Neural cell (in vitro differentiated cells): Measurements from ENCODE around the gene PDK1. TPM values are rescaled to one million over a fixed set of nuclear protein-coding genes. Genes with fewer than 3 reads are reported as not detected.

Experiments
- H2AFZ ChIP-seq: fragments of 200-600, 300-800 bp; sonication (generic), shearing (Covaris generic); 2 replicates; pipeline ENCODE4 v1.6.0; 2014; ENCODE audit warnings: low read depth, mild to moderate bottlenecking, antibody characterized with exemption, low read length, moderate library complexity
- H3F3A ChIP-seq: fragments of 200-600 bp; shearing (Covaris generic); 2 replicates; pipeline ENCODE4 v1.6.1; 2016; ENCODE audit warnings: mild to moderate bottlenecking, moderate library complexity, mixed read lengths, antibody characterized with exemption, low read length; ENCODE audit not compliant: insufficient read depth, poor library complexity, severe bottlenecking
- H3K27ac ChIP-seq: fragments of 200-600, 300-800 bp; sonication (generic), shearing (Covaris generic); 2 replicates; pipeline ENCODE4 v1.5.1; 2014; ENCODE audit warnings: mild to moderate bottlenecking, low read length, moderate library complexity
- H3K27me3 ChIP-seq: fragments of 300-800, 200-600 bp; sonication (generic), shearing (Covaris generic); 2 replicates; pipeline ENCODE4 v1.6.0; 2014; ENCODE audit warnings: mild to moderate bottlenecking, low read depth, low read length, moderate library complexity; ENCODE audit not compliant: insufficient read depth
- H3K36me3 ChIP-seq: fragments of 300-800, 200-600 bp; sonication (generic), shearing (Covaris generic); 2 replicates; pipeline ENCODE4 v1.5.1; 2014; ENCODE audit warnings: mild to moderate bottlenecking, antibody characterized with exemption, low read length, moderate library complexity; ENCODE audit not compliant: insufficient read depth
- H3K4me2 ChIP-seq: fragments of 300-800, 200-600 bp; sonication (generic), shearing (Covaris generic); 2 replicates; pipeline ENCODE4 v1.6.0; 2014; ENCODE audit warnings: mild to moderate bottlenecking, low read length
- H3K4me3 ChIP-seq: fragments of 300-800, 200-600 bp; sonication (generic), shearing (Covaris generic); 2 replicates; pipeline ENCODE4 v1.5.1; 2014; ENCODE audit warnings: mild to moderate bottlenecking, low read length, moderate library complexity
- H3K79me2 ChIP-seq: fragments of 200-600 bp; shearing (Covaris generic); replicated peaks from 2 replicates; pipeline ENCODE4 v1.6.0; 2014; ENCODE audit warnings: mild to moderate bottlenecking, low read length, moderate library complexity; ENCODE audit not compliant: insufficient read depth
- H3K9ac ChIP-seq: fragments of 300-800, 200-600 bp; sonication (generic), shearing (Covaris generic); 2 replicates; pipeline ENCODE4 v1.6.1; 2016; ENCODE audit warnings: mild to moderate bottlenecking, low read length, mixed read lengths
- H3K9me2 ChIP-seq: fragments of 200-600 bp; shearing (Covaris generic); 2 replicates; pipeline ENCODE4 v1.6.1; 2016; ENCODE audit warnings: mild to moderate bottlenecking, low read length, mixed read lengths; ENCODE audit not compliant: insufficient read depth
- H3K9me3 ChIP-seq: fragments of 200-600, 300-800 bp; sonication (generic), shearing (Covaris generic); 2 replicates; pipeline ENCODE4 v1.6.1; 2016; ENCODE audit warnings: mild to moderate bottlenecking, mixed run types, low read length, moderate library complexity, mixed read lengths
- H4K20me1 ChIP-seq: fragments of 200-600 bp; shearing (Covaris generic); 2 replicates; pipeline ENCODE4 v1.6.1; 2016; ENCODE audit warnings: mild to moderate bottlenecking, mixed run types; ENCODE audit not compliant: insufficient read depth
- EP300 ChIP-seq: fragments of 450-650 bp; conservative IDR thresholded peaks from 2 replicates; pipeline ENCODE4 v1.6.1; 2014; ENCODE audit warnings: antibody characterized with exemption, mild to moderate bottlenecking, moderate library complexity; ENCODE audit not compliant: poor library complexity, severe bottlenecking
- EZH2 ChIP-seq: fragments of 200-600, 300-800 bp; shearing (Covaris generic), sonication (generic); IDR thresholded peaks from 2 replicates; pipeline ENCODE4 v1.6.1; 2014; ENCODE audit warnings: antibody characterized with exemption, low read length, borderline replicate concordance, mild to moderate bottlenecking; ENCODE audit not compliant: insufficient read depth, poor library complexity, severe bottlenecking
- MXI1 ChIP-seq: fragments of 450-650 bp; conservative IDR thresholded peaks from 2 replicates; pipeline ENCODE4 v1.6.1; 2014; ENCODE audit warnings: antibody characterized with exemption, mild to moderate bottlenecking; ENCODE audit not compliant: poor library complexity, severe bottlenecking
- POLR2AphosphoS5 ChIP-seq: IDR thresholded peaks from 2 replicates; pipeline ENCODE4 v1.6.1; 2012
- RAD21 ChIP-seq: fragments of 450-650 bp; conservative IDR thresholded peaks from 2 replicates; pipeline ENCODE4 v1.6.1; 2014; ENCODE audit warnings: antibody characterized with exemption, mild to moderate bottlenecking, moderate library complexity
- SMC3 ChIP-seq: fragments of 450-650 bp; conservative IDR thresholded peaks from 2 replicates; pipeline ENCODE4 v1.6.1; 2014; ENCODE audit warnings: antibody characterized with exemption, mild to moderate bottlenecking, moderate library complexity; ENCODE audit not compliant: poor library complexity
- TAF1 ChIP-seq: IDR thresholded peaks from 2 replicates; pipeline ENCODE4 v1.6.1; 2012; ENCODE audit warnings: low read depth
- polyA plus RNA-seq: library from polyadenylated mRNA; depleted of rRNA; stranded (reverse); fragments of >200 nt; gene quantifications from 2 replicates; pipeline ENCODE4 v1.2.3, GENCODE V29; 2014
- TF ChIP-seq, protein P1 (sequence below): IDR thresholded peaks from 2 replicates; pipeline ENCODE4 v1.6.1; 2012; ENCODE audit warnings: borderline replicate concordance
- TF ChIP-seq, protein P2 (sequence below): fragments of 450-650 bp; IDR thresholded peaks from 2 replicates; pipeline ENCODE4 v1.5.1; 2014; ENCODE audit warnings: antibody characterized with exemption, mild to moderate bottlenecking, moderate library complexity; ENCODE audit not compliant: poor library complexity, severe bottlenecking

PDK1 gene
- polyA plus RNA-seq, 1 donor from 2014 or later = 10.8 TPM

DNA sequence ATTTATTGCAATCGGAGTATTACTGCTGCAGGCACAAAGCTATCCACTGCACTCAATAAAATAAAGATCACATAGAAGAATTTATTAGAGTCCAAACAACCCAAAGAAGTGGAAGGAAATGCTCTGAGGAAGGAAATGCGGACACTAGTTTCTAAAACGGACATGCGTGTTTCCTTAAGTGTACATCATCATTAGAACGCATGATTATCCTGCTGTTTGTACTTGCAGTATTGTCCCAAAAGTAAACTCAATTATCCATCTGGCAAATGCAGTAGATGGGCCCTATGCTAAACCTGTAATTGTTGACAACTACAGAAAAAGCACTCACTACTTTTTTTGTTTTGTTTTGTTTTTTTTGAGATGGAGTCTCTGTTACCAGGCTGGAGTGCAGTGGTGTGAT, 53.6 kb downstream of the PDK1 start:
- Histone ChIP-seq H3K27ac (no peak overlapping the region), H3K9me2 (no peaks in the 10 kb centered on the region), H3K4me3 (no peak overlapping the region), H2AFZ (no peak overlapping the region), H3K79me2 (no peaks in the 10 kb centered on the region), H3K36me3 (no peaks in the 10 kb centered on the region), H3K4me2 (no peak overlapping the region), H3K27me3 (no peaks in the 10 kb centered on the region), H3K9me3 (no peaks in the 10 kb centered on the region), H3K9ac (no peak overlapping the region), H4K20me1 (no peaks in the 10 kb centered on the region), H3F3A (no peaks in the 10 kb centered on the region)
- no peak for TF ChIP-seq SMC3
- no peak for TF ChIP-seq TAF1
- TF ChIP-seq, protein P1, sequence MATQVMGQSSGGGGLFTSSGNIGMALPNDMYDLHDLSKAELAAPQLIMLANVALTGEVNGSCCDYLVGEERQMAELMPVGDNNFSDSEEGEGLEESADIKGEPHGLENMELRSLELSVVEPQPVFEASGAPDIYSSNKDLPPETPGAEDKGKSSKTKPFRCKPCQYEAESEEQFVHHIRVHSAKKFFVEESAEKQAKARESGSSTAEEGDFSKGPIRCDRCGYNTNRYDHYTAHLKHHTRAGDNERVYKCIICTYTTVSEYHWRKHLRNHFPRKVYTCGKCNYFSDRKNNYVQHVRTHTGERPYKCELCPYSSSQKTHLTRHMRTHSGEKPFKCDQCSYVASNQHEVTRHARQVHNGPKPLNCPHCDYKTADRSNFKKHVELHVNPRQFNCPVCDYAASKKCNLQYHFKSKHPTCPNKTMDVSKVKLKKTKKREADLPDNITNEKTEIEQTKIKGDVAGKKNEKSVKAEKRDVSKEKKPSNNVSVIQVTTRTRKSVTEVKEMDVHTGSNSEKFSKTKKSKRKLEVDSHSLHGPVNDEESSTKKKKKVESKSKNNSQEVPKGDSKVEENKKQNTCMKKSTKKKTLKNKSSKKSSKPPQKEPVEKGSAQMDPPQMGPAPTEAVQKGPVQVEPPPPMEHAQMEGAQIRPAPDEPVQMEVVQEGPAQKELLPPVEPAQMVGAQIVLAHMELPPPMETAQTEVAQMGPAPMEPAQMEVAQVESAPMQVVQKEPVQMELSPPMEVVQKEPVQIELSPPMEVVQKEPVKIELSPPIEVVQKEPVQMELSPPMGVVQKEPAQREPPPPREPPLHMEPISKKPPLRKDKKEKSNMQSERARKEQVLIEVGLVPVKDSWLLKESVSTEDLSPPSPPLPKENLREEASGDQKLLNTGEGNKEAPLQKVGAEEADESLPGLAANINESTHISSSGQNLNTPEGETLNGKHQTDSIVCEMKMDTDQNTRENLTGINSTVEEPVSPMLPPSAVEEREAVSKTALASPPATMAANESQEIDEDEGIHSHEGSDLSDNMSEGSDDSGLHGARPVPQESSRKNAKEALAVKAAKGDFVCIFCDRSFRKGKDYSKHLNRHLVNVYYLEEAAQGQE = no peak
- TF ChIP-seq POLR2AphosphoS5 = no peak

DNA sequence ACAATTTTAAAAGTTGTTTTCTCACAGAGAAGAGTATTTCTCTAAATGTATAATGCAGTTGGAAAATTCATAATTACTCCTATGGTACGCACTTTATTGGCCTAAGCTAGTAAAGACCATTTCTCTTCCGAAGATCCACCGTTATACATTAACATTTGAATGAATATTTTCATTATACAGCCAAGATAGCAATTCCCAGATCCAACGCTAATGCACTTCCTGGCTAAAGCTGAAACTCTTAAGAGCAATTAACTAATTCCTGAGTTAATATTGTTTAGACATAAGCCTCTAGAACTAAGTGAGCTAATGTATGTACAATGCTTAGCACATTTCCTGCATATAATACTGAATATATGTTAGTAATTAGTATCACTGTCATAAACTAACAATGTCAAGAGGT, 56.2 kb downstream of the PDK1 start:
- no peak overlapping the region for H3K9ac ChIP-seq
- H3K9me2 ChIP-seq = no peaks in the 10 kb centered on the region
- H3K27me3 ChIP-seq = no peaks in the 10 kb centered on the region
- H4K20me1 ChIP-seq = no peaks in the 10 kb centered on the region
- H3K4me2 ChIP-seq = no peak overlapping the region
- H3K9me3 ChIP-seq = no peaks in the 10 kb centered on the region
- no peak for TF ChIP-seq TAF1
- TF ChIP-seq, protein P1 = no peak
- no peak for TF ChIP-seq POLR2AphosphoS5
- TF ChIP-seq SMC3 = no peak
- no peaks in the 10 kb centered on the region for H3K36me3 ChIP-seq
- H3K79me2 ChIP-seq = no peaks in the 10 kb centered on the region
- H3F3A ChIP-seq = no peaks in the 10 kb centered on the region
- H3K4me3 ChIP-seq = no peak overlapping the region
- H3K27ac ChIP-seq = no peak overlapping the region
- no peak overlapping the region for H2AFZ ChIP-seq

DNA sequence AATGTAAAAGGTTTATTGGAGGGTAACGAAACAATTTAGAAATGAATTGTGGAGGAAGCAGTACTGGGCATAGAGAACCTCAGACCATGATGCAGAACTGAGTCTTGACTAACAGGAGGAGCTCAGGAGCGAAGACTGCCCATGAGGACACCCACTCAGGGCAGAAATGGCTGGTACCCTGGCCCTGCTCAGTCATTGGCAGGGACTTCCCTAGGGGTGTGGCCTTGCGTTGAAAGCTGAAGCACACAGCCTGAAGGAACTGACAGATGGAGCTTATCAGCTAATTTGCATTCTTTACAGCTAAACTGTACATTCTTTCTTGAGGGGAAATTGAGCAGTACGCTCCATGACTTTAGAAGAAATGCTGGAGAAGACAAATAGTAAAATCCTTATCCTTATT, 57.1 kb downstream of the PDK1 start:
- no peaks in the 10 kb centered on the region for H3K9me3 ChIP-seq
- no peaks in the 10 kb centered on the region for H3K79me2 ChIP-seq
- no peak overlapping the region for H2AFZ ChIP-seq
- H3K36me3 ChIP-seq = no peaks in the 10 kb centered on the region
- H4K20me1 ChIP-seq = no peaks in the 10 kb centered on the region
- no peak overlapping the region for H3K27ac ChIP-seq
- H3K4me2 ChIP-seq = no peak overlapping the region
- no peaks in the 10 kb centered on the region for H3F3A ChIP-seq
- H3K9ac ChIP-seq = no peak overlapping the region
- no peaks in the 10 kb centered on the region for H3K9me2 ChIP-seq
- H3K27me3 ChIP-seq = no peaks in the 10 kb centered on the region
- no peak for TF ChIP-seq SMC3
- no peak for TF ChIP-seq TAF1
- TF ChIP-seq, protein P2, sequence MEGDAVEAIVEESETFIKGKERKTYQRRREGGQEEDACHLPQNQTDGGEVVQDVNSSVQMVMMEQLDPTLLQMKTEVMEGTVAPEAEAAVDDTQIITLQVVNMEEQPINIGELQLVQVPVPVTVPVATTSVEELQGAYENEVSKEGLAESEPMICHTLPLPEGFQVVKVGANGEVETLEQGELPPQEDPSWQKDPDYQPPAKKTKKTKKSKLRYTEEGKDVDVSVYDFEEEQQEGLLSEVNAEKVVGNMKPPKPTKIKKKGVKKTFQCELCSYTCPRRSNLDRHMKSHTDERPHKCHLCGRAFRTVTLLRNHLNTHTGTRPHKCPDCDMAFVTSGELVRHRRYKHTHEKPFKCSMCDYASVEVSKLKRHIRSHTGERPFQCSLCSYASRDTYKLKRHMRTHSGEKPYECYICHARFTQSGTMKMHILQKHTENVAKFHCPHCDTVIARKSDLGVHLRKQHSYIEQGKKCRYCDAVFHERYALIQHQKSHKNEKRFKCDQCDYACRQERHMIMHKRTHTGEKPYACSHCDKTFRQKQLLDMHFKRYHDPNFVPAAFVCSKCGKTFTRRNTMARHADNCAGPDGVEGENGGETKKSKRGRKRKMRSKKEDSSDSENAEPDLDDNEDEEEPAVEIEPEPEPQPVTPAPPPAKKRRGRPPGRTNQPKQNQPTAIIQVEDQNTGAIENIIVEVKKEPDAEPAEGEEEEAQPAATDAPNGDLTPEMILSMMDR = no peak
- no peak for TF ChIP-seq POLR2AphosphoS5
- TF ChIP-seq EP300 = no peak
- TF ChIP-seq EZH2 = no peak
- no peak for TF ChIP-seq RAD21
- TF ChIP-seq, protein P1 = no peak
- TF ChIP-seq MXI1 = no peak
- H3K4me3 ChIP-seq = no peak overlapping the region
